LNCAP (cell line): ENCODE measurements around the gene AUH.

Experiments used
- CTCF ChIP-seq: fragments of 450-650 bp; IDR thresholded peaks from 2 replicates; pipeline ENCODE4 v1.5.1; 2017; ENCODE audit warnings: mild to moderate bottlenecking

The AUH gene

GRCh38 chr9:91190062-91190461 is 171.7 kb downstream of the AUH start:
- TF ChIP-seq CTCF = no peak

- TF ChIP-seq CTCF = no peak
Observed at GRCh38 chr9:91188719-91189590, 172.8 kb downstream of the AUH start.

GRCh38 chr9:91187965-91188344 is 173.8 kb downstream of the AUH start:
- TF ChIP-seq CTCF = no peak

GRCh38 chr9:91187311-91187964 is 174.3 kb downstream of the AUH start:
- TF ChIP-seq CTCF = no peak

- no peak for TF ChIP-seq CTCF
Observed at GRCh38 chr9:91186632-91187108, 175.0 kb downstream of the AUH start.

DNA sequence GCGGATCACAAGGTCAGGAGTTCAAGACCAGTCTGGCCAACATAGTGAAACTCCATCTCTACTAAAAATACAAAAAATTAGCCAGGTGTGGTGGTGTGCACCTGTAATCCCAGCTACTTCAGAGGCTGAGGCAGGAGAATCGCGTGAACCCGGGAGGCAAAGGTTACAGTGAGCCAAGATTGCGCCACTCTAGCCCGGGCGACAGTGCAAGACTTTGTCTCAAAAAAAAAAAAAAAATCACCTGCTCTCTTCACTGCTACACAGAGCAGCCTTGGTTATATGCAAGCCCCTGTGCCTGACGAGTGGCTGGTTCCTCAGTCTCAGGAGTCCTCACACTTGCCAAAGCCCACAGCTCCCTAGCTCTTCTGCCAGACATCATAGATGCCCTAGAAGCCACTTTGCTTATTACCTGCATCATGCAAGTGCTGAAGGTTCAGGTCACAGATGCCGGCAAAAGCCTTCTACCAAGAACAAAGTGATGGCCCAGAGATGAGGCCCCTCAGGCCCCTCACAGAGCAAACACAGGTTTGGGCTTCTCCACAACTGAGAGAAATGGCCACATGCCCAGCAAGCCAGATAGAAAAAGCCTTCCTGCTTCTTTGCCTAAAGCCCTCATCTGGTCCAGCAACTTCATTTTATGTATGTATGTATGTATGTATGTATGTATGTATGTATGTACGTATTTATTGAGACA is 176.4 kb downstream of the AUH start:
- no peak for TF ChIP-seq CTCF

GRCh38 chr9:91182429-91183225 is 179.1 kb downstream of the AUH start:
- no peak for TF ChIP-seq CTCF
